HG03575 (cell line): Measurements from ENCODE around the gene DUSP7.

Source experiments
- ATAC-seq: cut with Tn5 transposase; IDR thresholded peaks from one replicate; pipeline ENCODE4 v1.9.1; 2021; ENCODE audit not compliant: unreplicated experiment, insufficient number of reproducible peaks, low FRiP score; ENCODE audit errors: extremely low read depth

The DUSP7 gene

DNA sequence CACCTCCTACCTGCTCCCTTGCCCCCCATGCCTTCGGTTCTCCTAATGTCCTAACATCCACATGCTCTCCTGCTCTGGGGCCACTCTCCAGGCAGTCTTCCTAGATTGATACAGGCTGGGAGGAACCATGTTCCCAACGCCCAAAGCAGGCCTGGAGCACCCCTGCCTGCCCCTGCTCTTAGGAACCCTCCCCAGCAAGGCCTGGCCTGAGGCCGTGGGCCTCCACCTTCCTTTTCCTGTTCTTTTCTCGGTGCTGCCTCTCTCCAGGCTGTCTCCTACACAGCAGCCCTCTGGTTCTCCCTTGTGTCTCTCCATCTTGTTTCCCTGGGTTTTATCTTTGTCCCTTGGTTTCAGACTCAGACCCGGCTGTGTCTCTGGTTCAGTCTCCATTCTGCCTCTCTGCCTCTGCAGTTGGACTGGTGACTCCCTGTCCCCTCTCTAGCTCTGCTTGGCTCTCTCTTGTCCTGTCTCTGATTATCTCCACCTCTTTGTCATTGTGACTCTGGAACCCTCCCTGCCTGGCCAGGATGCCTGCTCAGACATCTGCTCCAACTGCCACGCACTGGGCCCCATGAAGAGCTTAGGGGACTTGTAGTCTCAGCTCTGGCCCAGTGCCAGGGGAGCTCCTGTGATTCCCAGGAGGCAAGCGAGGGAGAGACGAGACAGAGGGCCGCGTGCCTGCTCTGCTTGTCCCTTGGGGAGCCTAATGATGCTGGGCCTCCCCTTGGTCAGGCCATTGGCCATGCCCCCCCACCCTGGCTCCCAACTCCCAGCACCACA, 34.7 kb downstream of the DUSP7 start:
- no peak for ATAC-seq

GRCh38 chr3:52020796-52021195, 35.6 kb downstream of the DUSP7 start:
- ATAC-seq = no peak

- no peak for ATAC-seq
These were observed 36.9 kb downstream of the DUSP7 start for GRCh38 chr3:52019352-52020080.

DNA sequence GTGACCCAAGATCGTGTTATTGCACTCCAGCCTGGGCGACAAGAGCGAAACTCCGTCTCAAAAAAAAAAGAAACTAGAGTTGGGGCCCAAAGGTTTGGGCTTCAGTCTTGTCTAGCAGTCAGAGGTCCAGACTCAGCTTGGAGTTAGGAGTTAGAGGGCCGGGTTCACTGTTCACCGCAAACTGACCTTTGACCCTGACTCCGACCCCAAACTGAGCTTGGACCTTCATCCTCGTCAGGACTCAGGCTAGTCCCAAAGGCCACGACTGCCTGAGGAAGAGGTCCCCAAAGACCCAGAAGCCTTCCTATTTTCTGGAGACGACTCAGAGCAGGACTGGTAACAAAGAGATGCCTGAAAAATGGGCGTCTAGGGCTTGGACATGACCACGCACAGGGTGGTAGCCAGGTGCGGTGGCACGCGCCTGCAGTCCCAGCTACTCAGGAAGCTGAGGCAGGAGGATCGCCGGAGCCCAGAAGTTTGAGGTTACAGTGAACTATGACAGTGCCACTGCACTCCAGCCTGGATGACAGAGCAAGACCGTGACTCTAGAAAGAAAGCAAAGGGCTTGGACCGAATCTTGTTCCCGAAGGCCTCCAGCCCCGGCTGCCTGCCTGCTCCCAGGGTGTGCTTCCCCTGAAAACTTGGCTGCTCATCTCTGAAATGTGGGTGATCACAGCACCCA, 37.9 kb downstream of the DUSP7 start:
- no peak for ATAC-seq

- no peak for ATAC-seq
These were observed 38.8 kb downstream of the DUSP7 start for GRCh38 chr3:52017586-52017985.

DNA sequence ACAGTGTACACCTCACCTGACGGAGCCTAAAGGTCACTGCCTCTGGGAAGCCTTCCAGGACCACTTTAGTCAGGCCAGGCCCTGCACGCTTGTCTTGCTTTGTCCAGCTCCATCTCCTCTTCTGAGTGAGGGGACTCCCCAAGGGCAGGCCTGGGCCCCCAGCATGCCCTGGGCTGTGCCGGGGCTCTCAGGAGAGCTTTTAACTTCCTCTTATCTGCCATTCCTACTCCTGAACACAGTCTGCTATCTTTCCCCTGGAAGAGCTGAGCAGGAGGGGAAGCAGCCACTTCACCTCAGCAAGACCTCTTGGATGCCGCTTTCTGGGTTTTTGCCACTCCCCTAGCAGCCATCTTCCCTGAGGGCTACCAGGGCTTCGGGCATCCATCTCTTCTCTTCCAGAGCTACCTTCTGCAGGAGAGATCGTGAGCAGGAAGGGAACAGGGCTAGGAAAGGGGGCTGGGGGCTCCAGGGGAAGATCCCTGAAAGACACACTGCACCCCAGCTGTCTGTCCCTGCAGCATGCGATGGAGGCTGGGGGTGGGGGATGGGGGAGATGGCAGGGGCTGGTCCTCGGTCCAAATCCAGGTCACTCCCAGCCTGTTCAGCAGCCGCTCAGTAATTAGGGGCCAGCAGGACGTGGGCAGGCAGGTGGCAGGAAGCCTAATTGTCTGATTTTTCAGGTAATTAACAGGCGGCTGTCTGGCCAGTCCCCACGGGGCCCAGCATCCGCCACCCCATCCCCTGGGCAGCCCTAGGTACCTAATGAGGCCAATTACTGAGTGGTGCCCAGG, 40.7 kb downstream of the DUSP7 start:
- ATAC-seq = no peak

- ATAC-seq = no peak
These were observed 41.8 kb downstream of the DUSP7 start for GRCh38 chr3:52014613-52015012.

DNA sequence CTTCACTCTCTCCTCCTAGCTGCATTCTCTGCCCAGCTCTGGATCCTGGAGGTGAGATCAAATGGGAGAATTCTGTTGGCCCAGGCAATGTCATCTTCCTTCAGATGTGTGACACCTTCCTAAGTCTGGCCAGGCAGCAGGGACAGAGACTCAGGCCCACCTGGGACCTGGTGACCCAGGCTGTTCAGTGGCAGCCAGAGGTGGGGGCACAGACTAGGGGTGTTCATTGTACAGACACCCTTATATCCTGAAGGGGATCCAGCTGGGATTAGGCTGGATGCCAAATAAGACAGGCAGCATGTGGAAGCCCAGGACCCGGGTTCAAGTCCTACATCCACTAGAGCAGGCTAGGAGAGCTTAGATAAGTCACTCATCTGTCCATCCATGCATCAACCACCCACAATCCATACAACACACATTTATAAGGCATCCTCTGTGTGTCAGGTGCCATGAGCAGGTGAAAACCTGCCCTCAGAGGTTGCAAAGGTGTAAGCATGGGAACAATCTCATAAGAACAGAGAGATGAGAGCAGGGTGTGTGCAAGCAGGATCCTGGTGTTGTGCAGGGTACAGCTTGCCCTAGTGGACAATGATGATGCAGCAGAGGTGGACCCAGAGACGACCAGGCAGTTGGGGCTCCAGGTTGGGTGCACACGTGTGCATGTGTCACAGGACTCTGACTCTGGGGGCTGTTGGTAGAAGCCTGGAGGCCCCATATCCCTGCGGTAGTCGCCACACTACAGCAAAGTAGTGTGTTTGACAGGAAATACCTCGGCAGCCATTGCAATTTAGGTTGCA, 42.4 kb downstream of the DUSP7 start:
- no peak for ATAC-seq

GRCh38 chr3:52012699-52013098, 43.7 kb downstream of the DUSP7 start:
- ATAC-seq = no peak

DNA sequence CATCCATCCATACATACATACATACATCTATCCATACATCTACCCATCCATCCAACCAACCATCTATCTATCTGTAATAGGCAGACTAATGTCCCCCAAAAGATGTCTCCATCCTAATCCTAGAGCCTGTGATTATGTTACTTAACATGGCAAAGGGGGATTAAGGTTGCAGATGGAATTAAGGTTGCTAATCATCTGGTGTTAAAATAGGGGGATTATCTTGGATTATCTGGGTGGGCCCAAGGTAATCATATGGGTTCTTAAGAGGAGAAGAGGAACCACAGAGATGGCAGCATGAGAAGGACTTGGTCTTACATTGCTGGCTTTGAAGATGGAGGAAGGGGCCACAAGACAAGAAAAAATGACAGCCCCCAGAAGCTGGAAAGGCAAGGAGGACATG, 45.9 kb downstream of the DUSP7 start:
- ATAC-seq = no peak

DNA sequence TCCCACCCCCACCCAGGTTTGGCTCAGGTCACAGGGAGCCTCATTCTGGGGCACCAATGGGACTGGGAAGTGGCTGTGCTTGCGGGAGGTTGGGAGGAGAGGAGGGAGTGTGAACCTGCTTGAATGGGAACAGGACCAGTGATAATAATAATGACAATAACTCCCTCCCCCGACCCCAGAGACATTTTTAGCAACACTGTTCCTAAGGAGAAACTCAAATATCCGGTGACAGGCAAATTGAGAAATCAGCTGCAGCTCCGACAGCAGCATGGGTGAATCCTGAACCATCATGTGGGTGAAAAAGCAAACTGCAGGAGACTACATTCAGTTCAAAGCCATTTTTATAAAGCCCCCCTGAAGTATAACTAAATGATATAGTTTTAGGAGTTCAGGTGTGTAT, 49.1 kb downstream of the DUSP7 start:
- no peak for ATAC-seq

DNA sequence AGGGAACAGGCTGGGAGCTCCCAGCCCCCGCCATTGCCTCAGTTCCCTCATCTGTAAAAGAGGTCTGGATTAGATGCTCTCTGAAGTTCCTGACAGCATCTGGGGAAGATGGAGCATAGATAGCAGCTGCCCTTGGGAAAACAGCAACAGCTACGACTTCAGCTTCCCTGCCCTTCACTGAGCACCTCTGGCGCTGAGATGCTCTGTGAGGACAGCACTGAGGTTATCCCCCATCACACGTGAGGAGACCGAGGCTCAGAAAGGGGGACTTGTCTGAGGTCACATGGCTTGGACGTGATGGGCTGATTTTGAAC, 49.6 kb downstream of the DUSP7 start:
- no peak for ATAC-seq

DNA sequence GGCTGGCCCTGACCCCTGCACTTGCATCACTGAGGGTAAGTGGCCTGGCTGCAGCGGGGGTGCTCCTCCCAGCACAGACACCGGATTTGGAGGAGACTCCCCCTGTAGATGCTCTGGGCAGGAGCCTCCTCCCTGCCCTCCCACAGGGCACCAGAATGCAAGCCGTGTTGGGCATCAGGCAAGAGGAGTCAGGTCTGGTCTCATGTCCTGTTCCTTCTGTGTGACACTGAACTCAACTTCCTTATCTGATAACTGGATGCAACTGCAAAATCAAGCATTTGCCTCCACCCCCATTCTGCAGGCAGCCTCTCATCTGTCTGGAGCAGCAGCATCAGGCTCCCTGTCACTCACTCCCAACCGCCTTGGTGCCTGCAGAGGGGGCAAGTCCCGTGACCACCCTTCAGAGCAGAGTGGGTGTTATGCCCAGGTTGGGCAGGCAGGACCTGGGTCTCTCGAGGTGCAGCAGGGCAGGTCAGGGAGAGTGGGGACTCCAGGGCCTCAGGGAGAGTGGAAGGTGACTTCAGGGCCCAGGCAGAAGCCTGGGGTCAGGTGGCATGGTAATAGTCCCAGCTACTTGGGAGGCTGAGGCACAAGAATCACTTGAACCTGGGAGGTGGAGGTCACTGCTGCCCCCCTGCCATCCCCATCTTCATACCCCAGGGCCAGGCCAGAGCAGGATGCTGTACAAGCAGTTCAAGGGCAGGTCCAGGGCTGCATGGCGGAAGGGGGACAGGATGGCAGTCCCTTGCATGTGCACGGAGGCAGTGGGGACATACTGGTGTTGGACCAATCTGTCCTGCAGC, 50.2 kb downstream of the DUSP7 start:
- no peak for ATAC-seq

DNA sequence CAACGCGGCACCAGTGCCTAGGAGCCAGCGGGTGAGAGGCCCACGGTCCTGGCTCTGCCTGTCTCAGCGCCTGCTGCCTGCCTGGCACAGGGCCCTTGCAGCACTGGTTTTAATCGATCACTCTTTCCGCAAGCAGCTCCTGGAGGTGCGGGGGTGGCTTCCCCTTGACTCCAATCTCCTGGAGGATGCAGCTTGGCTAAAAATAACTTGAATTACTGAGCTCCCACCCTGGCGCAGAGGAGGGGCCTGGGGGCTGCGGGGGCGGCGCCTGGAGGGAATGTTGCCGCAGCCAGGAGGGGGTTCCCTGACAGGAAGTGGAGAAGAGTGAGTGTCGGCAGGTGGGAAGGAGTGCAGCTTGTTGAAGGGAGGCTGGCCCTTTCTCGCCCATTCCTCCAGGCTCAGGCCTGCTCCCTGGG, 50.8 kb downstream of the DUSP7 start:
- no peak for ATAC-seq

DNA sequence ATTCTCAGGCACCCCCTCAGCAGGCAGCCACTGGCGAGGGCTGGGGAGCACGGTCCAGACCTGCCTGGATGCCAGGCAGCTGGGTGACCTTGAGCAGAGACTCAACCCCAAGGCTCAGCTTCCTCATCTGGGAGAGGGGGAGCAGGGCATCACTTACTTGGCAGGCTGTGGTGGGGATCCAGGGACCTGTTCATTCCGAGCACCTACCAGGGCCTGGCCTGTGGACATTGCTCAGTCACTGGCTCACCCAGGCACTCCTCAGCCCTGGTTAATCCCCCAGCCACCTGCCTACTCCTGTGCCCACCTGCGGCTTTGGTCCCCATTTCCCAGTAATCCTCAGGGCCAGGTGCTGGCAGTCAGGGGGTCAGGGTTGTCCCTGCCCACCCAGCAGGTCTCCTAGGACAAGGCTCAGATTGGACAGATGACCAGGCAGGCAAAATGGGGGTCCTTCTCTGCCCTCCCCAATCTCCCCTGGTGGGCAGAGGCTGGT, 51.4 kb downstream of the DUSP7 start:
- no peak for ATAC-seq

DNA sequence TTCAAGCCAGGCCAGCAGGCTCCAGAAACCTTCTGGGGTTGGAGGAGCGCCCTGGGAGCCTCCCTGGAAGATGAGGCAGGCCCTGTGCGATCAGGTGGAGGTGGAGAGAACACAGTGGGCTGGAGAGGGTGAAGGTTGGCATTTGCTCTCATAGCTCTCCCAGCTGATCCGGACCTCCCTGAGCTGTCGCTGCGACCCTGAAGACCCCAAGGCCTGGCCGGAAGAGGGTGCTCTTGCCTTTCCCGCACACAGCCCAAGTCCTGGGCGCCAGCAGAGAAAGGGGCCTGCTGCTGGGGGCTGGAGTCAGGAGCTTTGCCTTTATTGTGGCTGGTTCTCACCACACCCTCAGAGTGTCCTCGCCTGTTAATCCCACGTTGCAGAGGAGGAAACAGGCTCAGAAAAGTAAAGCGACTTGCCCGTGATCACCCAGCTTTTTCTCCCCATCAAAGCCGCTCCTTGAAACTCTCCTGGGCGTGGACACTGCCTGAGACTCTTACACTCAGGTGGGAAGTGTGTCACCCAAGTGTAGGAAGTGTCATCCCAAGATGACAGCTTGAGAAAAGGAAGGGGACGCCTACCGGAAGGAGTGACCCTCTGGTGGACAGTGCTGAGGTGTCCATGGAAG, 52.1 kb downstream of the DUSP7 start:
- no peak for ATAC-seq

DNA sequence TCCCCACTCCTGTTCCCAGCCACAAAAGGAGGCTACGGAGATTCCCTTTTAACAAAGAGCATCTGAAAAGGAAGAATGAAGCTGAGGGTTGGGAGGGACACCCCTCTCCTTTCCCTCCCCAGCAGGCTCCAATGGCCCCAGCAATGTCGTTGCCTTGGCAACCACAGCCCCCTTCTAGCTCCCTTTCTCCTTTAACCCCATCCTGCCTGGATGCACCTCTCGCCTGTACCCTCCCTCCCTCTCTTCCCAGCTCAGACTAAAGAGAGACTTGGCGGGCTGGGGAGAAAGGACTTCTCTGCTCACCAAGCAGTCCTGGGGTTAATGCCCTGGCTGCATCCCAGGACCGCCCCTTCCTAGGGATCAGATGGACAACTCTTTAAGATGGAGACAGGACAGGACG, 53.6 kb downstream of the DUSP7 start:
- ATAC-seq = no peak
